Stimulated activated naive CD8-positive, alpha-beta T cell treated with anti-CD3 and anti-CD28 coated beads, Interleukin-15, Interleukin-2, amounts not matched to agents 100 U/mL and 50 U/mL, for 24 hours (primary cell): Measurements from ENCODE around the gene NFIL3.
"Not testable (repeated sequence)": the region's sequence is repeated elsewhere in the genome, so short reads cannot be mapped to it uniquely, and the experiment has no call there.

Experiments used
- ATAC-seq: fragments of 150-1000 bp; cut with Tn5 transposase; one replicate; pipeline ENCODE4 v1.10.0; 2021
- DNase-seq: peaks from one replicate; pipeline ENCODE4 v3.0.0; 2021

The NFIL3 gene

GRCh38 chr9:91423785-91424402 lies at the start of gene NFIL3:
NFIL3 (minus strand) TSS chr9:91423832; CDS start chr9:91410734, 13,098 bp downstream.
- DNase-seq (peak; percentile 82), ATAC-seq (peak; percentile 71)

DNA sequence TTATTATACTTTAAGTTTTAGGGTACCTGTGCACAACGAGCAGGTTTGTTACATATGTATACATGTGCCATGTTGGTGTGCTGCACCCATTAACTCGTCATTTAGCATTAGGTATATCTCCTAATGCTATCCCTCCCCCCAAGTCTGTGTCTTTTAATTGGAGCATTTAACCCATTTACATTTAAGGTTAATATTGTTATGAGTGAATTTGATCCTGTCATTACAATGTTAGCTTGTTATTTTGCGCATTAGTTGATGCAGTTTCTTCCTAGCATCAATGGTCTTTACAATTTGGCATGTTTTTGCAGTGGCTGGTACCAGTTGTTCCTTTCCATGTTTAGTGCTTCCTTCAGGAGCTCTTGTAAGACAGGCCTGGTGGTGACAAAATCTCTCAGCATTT lies 47.9 kb upstream of the NFIL3 start:
- ATAC-seq: not testable (repeated sequence)

DNA sequence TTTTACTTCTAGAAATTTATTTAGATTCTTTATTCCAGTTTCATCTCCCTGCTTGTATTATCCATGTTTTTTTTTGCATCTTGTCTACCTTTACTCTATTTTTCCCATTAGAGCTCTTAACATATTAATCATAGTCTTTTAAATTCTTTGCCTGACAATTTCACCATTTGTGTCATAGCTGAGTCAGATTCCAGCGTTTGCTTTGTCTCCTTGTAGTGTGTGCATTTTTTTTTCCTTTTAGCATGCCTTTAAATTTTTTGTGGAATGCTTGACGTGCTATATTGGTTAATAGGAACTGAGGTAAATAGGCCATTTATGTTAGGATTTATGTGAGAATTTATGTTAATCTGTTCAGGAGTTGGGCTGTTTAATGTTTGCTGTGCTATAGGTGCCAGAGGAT lies 41.8 kb upstream of the NFIL3 start:
- ATAC-seq: no peak
- DNase-seq: no peak

More for the DNA sequence above, 47.9 kb upstream of the NFIL3 start:
- DNase-seq: not testable (repeated sequence)

DNA sequence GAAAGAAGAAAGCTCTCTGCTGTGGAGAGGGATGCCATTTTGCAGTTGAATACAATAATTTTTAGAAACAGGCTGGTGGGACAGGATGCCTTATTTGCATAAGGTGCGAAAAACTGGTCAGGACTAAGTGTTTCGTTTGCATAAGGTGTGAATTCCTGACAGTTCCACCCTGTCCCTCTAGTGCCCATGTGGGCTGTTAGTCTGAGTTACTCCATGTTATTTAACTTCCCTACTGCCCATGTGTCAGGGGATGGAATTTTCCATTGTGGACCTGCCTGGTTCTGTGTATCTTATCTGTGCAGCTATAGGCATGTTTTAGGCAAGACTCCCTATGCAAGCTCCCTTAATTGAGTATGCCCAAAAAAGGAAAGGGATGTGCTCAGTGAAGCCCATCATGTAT lies 35.3 kb upstream of the NFIL3 start:
- DNase-seq (no peak), ATAC-seq (no peak)

GRCh38 chr9:91452844-91453243 lies 29.2 kb upstream of the NFIL3 start:
- ATAC-seq: no peak
- DNase-seq: no peak

DNA sequence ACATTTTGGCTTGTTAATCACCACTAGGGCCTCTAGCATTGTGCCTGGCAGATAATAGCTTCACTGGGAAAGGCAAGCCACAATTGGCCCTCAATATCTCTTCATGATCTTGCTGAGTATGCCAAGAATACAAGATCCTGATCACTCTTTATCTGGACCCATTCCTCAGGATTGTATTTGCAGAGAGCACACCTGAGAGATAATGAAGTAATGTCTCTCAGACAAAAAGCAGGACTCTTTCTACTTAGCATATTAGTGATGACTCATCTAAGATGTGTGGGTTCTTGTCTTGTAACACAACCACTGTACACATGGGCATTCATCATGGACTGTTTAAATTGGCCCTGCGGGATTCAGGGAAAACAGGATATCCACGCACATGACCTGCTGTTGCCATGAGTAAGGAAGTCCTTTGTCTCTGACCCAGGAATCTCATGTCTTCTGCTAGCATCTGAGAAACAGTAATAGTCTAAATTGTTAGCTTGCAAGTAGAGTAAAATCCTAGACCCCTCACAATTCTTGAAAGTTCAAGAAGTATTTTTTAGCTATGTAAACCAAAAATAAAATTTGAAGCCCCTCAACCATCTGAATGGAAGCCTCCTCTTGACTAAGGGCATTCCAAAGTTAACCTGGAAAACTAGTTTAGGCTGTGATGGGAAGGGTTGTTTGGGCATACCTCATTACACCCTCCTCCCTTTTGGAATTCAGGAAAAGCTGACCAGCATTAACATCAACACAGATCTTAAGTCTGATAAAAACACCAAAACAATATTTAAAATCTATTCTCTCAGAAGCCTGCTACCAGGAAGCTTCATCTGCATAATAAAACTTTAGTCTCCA lies 28.0 kb upstream of the NFIL3 start:
- DNase-seq (no peak), ATAC-seq (no peak)

DNA sequence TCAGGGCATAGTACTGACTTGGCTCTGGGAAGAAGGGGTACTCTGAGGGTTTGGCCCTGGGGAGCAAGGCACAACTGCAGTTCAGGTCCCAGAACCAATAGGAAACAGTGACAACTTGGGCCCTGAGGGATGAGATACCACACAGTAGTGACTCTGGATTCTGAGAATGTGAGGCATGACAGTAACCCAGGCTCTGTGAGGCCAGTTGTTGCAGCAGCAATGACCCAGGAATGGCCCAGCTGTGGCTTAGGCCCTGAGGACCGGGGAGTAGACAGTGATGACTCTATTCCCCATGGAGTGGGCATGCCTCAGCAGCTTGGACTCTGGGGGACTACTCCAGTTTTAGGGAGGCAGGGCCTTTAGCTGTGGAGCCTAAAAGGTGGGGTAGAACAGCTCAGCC lies 21.5 kb upstream of the NFIL3 start:
- DNase-seq (no peak), ATAC-seq (no peak)

DNA sequence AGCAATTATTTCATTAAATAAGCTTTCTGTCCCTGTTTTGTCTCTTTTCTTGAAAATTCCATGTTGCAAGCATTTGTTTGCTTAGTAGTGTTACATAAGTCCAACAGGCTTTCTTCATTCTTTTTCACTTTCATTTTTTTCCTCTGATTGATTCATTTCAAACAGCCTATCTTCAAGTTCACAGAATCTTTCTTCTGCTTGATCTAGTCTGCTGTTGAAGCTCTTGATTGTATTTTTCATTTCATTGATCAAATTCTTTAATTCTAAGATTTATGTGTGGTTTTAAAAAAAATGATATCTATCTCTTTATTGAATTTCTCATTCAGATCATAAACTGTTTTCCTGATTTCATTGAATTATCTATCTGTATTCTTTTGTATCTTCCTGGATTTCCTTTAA lies 20.4 kb upstream of the NFIL3 start:
- DNase-seq (no peak), ATAC-seq (no peak)

GRCh38 chr9:91443321-91443993 lies 19.8 kb upstream of the NFIL3 start:
- no peak for DNase-seq
- ATAC-seq: no peak

- DNase-seq (no peak), ATAC-seq (no peak)
Measured at GRCh38 chr9:91436841-91437240, 13.2 kb upstream of the NFIL3 start.

DNA sequence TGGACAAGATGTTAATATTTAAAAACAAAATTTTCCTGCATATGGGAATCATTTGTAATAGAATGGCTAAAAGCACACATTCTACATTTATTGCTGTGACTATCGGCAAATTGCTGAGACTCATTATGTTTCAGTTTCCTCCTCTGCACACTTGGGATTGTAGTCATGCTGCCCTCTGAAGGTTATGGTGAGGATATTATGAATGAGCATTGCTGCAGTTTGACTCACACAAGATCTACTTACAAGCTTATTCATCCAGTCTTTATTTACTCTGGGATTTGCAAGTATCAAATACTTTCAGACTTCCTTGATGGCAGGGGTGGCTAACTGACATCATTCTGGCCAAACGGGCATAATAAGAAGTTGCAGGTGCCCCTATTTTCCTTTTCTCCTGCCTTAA lies 9.5 kb upstream of the NFIL3 start:
- DNase-seq: no peak
- ATAC-seq: peak; percentile 91

DNA sequence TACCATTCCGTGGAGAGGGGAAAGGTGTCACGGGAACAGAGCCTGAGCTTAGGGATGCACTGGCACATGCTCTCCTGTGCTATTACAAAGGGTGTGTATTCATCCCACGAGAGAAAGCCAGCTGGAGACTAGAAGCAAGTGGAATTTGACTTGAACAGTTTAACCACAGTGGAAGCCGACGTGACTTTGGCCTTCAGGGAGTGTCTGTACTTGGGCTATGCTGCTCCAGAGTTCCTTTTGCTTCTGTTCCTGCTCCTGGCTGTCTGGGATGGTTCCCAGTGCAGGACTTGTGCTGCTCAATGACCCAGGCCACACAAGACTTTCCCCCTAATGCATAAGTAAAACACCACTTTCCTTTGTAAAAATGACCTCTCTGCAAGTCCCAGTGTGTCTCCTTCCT lies 7.9 kb upstream of the NFIL3 start:
- DNase-seq (no peak), ATAC-seq (no peak)

DNA sequence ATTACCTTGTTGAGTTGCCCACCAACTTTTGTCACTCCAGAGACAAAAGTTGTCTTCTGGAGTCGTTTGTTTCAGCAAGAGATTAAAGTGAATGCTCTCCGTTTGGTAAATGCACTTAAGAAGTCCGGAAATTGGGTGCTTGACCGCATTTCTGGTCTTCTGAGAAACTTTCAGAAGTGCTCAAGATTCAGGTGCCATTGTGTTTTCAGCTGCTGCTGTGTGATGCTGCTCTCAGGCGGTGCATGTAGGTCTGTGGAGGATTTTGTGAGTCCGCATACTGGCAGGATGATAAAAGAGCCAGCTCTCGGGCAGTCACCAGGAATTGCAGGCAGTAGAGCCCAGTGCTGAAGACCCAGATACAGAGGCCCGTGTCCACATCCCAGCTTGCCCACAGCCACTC lies 5.9 kb upstream of the NFIL3 start:
- DNase-seq (no peak), ATAC-seq (no peak)

DNA sequence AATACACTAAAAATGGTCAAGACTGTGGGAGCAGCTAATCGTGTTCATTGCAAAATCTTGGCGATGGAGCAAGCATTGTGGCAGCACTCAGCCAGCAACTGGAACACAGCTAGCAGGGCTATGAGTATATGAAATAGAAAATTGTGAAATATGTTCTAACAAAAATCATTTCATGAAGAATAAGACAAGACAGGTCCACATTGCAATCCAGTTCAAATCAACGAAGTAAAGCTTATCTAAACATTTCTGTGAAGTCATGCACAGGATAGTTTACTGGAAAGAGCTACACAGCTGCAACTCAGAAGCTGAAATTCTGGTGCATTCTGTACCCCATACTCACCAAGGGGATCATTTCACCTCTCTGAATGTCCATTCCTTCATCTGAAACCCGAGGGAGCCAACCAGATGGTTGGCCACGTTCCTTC lies 5.3 kb upstream of the NFIL3 start:
- ATAC-seq: no peak
- no peak for DNase-seq

DNA sequence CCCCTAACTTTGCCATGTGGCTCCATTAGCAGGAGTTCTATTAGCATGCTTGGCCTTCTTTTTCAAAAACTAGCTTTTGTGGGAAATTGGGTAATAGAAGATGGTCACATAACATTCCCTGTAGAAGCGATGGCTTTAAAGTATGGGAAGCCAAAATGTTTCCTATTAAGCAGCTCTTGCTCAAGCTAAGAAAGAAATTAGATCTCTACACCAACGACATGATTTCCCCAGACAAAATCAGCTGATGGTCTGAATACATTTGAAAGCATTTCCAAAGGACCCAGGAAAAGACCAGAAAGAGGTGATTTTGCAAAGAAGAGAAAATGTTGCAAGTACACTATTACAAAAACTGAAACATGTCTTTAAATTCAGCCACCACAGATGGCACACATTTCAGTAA lies 4.8 kb upstream of the NFIL3 start:
- no peak for DNase-seq
- ATAC-seq: no peak

DNA sequence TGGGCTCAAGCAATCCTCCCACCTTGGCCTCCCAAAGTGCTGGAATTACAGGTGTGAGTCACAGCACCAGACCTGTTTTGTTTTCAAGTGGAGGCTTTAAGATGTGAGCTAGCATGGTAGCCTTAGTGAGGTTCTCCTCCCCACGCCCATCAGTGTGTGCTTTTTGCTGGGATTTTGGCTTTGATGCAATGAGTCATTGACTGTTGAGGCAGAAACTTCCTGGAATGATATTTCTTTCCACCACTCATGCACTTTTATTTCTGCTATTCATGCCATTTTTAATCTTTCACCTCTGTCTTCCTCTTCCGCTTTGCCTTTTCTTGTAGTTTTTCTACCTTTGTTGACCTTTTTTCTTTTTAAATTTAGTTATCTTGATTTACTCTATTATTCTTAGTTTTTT lies 4.2 kb upstream of the NFIL3 start:
- DNase-seq: no peak
- ATAC-seq: no peak

DNA sequence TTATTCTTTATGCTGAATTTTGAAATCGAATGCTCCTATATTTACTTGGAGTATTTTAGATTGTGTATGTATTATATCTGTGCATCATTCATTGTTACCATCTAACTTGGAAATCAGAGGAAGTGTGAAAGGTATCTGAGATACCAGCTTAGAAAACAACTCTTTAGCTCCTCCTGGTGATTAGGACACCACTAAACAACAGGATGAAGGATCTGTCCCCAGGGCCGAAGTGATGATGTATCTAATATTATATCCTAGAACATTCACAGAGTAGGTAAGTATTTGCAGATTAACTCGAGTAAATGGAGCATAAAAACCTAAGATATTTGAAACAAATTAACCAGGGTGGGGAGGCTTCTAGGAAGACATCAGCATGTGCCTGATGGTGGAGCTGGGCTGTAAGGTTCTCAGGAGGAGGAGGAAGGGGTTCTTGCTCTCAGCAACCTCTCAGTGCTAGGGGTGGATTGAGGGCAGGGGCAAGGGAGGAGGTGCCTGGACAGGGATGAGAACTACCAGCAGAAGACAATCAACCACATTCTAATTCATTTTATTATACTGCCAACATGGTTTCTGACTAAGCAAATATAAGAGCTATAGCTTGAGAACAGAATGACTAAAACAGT lies 2.6 kb upstream of the NFIL3 start:
- DNase-seq (no peak), ATAC-seq (no peak)

DNA sequence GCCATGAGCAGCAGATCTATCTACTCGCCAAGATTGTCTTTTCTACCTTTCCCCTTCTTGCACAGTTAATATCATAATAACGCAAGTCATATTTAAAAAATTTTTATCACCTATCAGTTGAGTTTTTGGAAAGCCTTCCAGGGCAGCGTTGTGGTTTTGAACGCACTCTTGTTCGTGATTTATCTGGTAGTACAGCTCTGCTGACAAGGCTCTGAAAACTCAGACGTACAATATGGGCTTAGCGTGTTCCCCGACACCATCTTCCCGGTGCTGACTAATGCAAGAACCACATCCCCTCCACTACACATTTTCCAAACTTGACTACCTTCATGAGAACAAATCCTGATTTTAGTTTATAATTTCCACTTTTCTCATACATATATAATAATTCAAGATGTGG lies 1.6 kb upstream of the NFIL3 start:
- DNase-seq (peak; percentile 39), ATAC-seq (no peak)

DNA sequence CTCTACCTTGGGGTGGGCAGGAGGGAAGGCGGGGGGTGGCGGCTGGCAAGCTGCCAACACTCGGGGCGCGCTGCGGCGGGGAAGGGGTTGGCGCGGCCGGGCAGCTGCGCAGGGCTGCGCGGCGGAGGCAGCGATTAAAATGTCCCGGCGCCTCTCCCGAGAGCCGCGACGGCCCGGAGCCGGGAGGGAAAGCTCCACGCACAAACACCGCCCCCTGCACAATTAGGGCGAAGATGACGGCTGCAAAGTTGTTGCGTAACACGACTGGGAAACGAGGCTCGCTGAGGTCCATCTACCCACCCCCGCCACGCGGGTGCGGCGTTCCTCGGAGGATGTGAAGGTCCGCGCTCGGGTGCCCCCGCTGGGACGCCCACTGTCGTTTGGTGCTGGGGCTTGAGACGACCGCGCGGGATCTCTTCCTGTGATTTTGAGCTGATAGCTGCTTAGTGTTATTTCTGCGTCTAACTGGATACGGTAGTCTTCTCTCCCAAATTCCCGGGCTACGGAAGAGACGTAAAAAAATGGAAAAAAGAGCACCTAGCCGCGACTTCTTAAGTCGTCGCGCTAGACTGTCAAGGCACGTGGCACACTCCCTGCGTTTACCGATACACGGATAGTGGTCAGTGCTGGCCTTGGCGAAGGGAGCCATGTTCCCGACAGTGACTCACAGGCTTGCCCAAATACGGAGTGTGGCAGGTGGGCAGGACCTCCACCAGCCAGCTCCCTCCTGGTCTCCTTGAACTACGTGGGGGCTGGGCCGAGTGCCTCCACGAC lies 958 bp upstream of the NFIL3 start:
- peak; percentile 72 for DNase-seq

DNA sequence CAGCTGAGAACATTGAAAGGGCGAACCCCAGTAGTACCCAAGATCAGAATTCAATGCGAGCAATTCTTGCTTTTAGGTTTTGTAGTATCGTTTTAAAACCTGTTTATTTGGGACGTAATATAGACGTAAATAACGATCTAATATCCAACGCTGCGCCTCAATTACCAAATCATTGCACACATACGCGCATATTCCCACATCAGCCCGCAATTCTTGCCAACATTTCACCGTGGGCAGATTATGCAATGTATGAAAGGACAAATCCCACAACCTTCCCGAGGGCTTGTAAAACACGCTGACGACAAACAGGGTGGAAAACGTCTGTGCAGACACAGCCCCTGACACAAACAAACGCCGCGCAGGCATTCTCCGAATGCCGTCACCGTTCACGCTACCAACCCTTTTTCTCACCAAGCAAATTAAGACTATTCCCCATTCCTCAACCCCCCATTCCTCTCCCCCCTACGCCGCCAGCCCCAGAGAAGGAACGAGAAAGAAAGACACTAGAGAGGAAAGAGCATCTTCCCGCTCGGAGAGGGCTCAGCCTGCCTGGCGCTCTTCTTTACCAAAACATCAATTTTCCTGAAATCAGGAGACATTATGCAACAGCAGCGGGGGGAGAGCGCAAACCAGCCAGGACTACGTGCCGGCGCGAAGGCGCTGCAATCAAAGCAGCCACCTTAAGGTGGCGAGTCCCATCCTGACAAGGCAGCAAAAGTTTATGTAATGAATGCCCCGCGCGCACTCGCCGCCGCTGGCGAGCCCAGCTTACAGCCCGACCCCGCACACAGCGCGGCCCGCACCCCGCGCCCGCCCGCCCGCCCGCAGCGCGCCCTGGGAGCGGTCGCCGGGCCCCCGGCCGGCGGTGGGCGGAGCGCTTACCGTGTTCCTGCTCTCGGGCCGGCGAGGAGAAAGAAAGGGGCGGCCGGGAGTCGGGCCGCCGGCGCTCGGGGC lies 597 bp downstream of the NFIL3 start:
- peak; percentile 11 for ATAC-seq
- peak; percentile 67 for DNase-seq

More for the DNA sequence above, 958 bp upstream of the NFIL3 start:
- ATAC-seq: peak; percentile 44
